ENCODE data around the gene SCAMP5. TPM values are rescaled to one million over a fixed set of nuclear protein-coding genes. Genes with fewer than 3 reads are reported as not detected.
A peak's percentile ranks its signal among the peaks of the same experiment; 100 is the strongest.

Gene SCAMP5
- total RNA-seq, 1 experiment from 2014 or later = 70.1 TPM

- TF ChIP-seq GABPB1 (CRISPR knock-in tag; IDR thresholded peaks at IDR 0.05) = no peak
- no peak for TF ChIP-seq ETV6 (CRISPR knock-in tag; IDR thresholded peaks at IDR 0.05)
- TF ChIP-seq ARID4B (CRISPR knock-in tag; IDR thresholded peaks at IDR 0.05; ENCODE audit: borderline replicate concordance) = no peak
Measured at GRCh38 chr15:75038231-75038630, 42.9 kb downstream of the SCAMP5 start (continued).

- DNase-seq (ENCODE audit: low spot score) (peak; percentile 66), ATAC-seq (peak; percentile 85)
- Mint-ChIP-seq H3K4me1 (peaks cover 7% of the 10 kb centered on the region; the same call in 1 of the 2 replicates), H3K27me3 (ENCODE audit: low read depth) (no peaks in the 10 kb centered on the region), H3K27ac (no peak overlapping the region), H3K36me3 (peaks cover 14% of the 10 kb centered on the region), H3K4me3 (no peak overlapping the region), H3K9me3 (no peaks in the 10 kb centered on the region)
- POLR2A ChIA-PET = interaction anchor here (0.6 kb wide), 1 partner anchor 41 kb away, joined by 6 read pairs; no protein-coding TSS in a partner anchor
- TF ChIP-seq GABPB1 (CRISPR knock-in tag; IDR thresholded peaks at IDR 0.05) = peak; percentile 87
- no peak for TF ChIP-seq USF2 (CRISPR knock-in tag; IDR thresholded peaks at IDR 0.05)
- TF ChIP-seq CTCF (IDR thresholded peaks at IDR 0.05) = 0 out of 2 replicates have a peak, but pooled peaks have one; percentile 12
- TF ChIP-seq FOXK1 (CRISPR knock-in tag; IDR thresholded peaks at IDR 0.05) = no peak
- CTCF ChIA-PET = interaction anchor here (0.5 to 3.4 kb wide), 19 partner anchors 9 to 313 kb away, joined by 3 to 24 read pairs (median 4); partner anchors contain the start of genes C15orf39 and PPCDC
Measured at GRCh38 chr15:75042730-75043508, 47.6 kb downstream of the SCAMP5 start.

- Mint-ChIP-seq H3K36me3 (peaks cover 18% of the 10 kb centered on the region), H3K27ac (no peak overlapping the region), H3K4me3 (no peak overlapping the region), H3K4me1 (peaks cover 7% of the 10 kb centered on the region; the same call in 1 of the 2 replicates), H3K9me3 (no peaks in the 10 kb centered on the region), H3K27me3 (ENCODE audit: low read depth) (no peaks in the 10 kb centered on the region)
- no peak for ATAC-seq
- no peak for DNase-seq (ENCODE audit: low spot score)
- POLR2A ChIA-PET = interaction anchor here (0.6 kb wide), 1 partner anchor 42 kb away, joined by 6 read pairs; no protein-coding TSS in a partner anchor
- no peak for TF ChIP-seq ZNF219 (CRISPR knock-in tag; IDR thresholded peaks at IDR 0.05; ENCODE audit: borderline replicate concordance)
- TF ChIP-seq GABPB1 (CRISPR knock-in tag; IDR thresholded peaks at IDR 0.05) = peak; percentile 99
- CTCF ChIA-PET = interaction anchor here (0.6 to 3.4 kb wide), 18 partner anchors 10 to 640 kb away, joined by 3 to 24 read pairs (median 4); partner anchors contain the start of genes C15orf39 and PPCDC
Measured at GRCh38 chr15:75043509-75044257, 48.3 kb downstream of the SCAMP5 start.

GRCh38 chr15:75044258-75044878, 49.0 kb downstream of the SCAMP5 start:
- DNase-seq (ENCODE audit: low spot score) (no peak), ATAC-seq (no peak)
- Mint-ChIP-seq H3K27ac (no peak overlapping the region), H3K9me3 (no peaks in the 10 kb centered on the region), H3K4me1 (peaks cover 7% of the 10 kb centered on the region; the same call in 1 of the 2 replicates), H3K4me3 (no peak overlapping the region), H3K36me3 (peaks cover 23% of the 10 kb centered on the region), H3K27me3 (ENCODE audit: low read depth) (no peaks in the 10 kb centered on the region)
- CTCF ChIA-PET = interaction anchor here (0.6 to 3.4 kb wide), 8 partner anchors 8 to 312 kb away, joined by 3 to 24 read pairs (median 4); partner anchors contain the start of gene C15orf39
- POLR2A ChIA-PET = interaction anchor here (1.3 kb wide), 1 partner anchor 160 kb away, joined by 5 read pairs; no protein-coding TSS in a partner anchor
- TF ChIP-seq MYBL2 (CRISPR knock-in tag; IDR thresholded peaks at IDR 0.05) (no peak), ZNF396 (CRISPR knock-in tag; IDR thresholded peaks at IDR 0.05; ENCODE audit: borderline replicate concordance) (no peak), ZNF281 (CRISPR knock-in tag; IDR thresholded peaks at IDR 0.05) (no peak), IRF1 (CRISPR knock-in tag; IDR thresholded peaks at IDR 0.05) (no peak), CREB1 (CRISPR knock-in tag; IDR thresholded peaks at IDR 0.05) (no peak)

Measured in WTC11 (cell line).